OCI-LY7 (cell line): ENCODE measurements around the gene GRPEL2.
"Not testable (repeated sequence)": the region's sequence is repeated elsewhere in the genome, so short reads cannot be mapped to it uniquely, and the experiment has no call there.

Experiments used
- EZH2phosphoT487 ChIP-seq: fragments of 200-600 bp; sonication (generic); IDR thresholded peaks from 2 replicates; pipeline ENCODE4 v1.6.1; 2018; ENCODE audit warnings: low read depth, borderline replicate concordance, mild to moderate bottlenecking, mixed run types, antibody characterized with exemption, low read length, moderate library complexity, mixed read lengths
- TF ChIP-seq, protein P1 (sequence below): fragments of 200-600 bp; sonication (generic); conservative IDR thresholded peaks from 2 replicates; pipeline ENCODE4 v1.5.1; 2014; ENCODE audit warnings: mild to moderate bottlenecking, antibody characterized with exemption, low read length, moderate library complexity, mixed read lengths

DNA sequence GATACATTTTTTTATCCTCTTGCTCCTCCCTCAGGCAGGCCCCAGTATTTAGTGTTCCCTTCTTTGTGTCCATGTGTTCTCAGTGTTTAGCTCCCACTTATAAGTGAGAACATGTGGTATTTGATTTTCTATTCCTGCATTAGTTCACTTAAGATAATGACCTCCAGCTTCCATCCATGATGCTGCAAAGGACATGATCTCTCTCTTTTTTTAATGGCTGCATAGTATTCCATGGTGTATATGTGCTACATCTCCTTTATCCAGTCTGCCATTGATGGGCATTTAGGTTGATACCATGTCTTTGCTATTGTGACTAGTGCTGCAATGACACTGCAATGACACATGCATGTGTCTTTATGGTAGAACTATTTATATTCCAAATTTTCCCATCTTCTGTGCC, 49.7 kb downstream of the GRPEL2 start:
- TF ChIP-seq, protein P1, sequence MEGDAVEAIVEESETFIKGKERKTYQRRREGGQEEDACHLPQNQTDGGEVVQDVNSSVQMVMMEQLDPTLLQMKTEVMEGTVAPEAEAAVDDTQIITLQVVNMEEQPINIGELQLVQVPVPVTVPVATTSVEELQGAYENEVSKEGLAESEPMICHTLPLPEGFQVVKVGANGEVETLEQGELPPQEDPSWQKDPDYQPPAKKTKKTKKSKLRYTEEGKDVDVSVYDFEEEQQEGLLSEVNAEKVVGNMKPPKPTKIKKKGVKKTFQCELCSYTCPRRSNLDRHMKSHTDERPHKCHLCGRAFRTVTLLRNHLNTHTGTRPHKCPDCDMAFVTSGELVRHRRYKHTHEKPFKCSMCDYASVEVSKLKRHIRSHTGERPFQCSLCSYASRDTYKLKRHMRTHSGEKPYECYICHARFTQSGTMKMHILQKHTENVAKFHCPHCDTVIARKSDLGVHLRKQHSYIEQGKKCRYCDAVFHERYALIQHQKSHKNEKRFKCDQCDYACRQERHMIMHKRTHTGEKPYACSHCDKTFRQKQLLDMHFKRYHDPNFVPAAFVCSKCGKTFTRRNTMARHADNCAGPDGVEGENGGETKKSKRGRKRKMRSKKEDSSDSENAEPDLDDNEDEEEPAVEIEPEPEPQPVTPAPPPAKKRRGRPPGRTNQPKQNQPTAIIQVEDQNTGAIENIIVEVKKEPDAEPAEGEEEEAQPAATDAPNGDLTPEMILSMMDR: not testable (repeated sequence)
- not testable (repeated sequence) for TF ChIP-seq EZH2phosphoT487
